Activated B cell treated with CpG ODN at 0.5 μM for 24 hours (primary cell): ENCODE data around the gene LYPD1. TPM values are rescaled to one million over a fixed set of nuclear protein-coding genes. Genes with fewer than 3 reads are reported as not detected.

ENCODE experiments used
- ATAC-seq: fragments of 200-7000 bp; cut with Tn5 transposase; one replicate; pipeline ENCODE4 v1.10.0; 2021; ENCODE audit warnings: low read depth, mild to moderate bottlenecking, moderate library complexity
- CTCF ChIA-PET: fragments of 350-600 bp; sonication (Branson Sonifier 250); formaldehyde crosslinking; loops from one replicate; lab custom pipeline; 2021; ENCODE audit warnings: antibody characterized with exemption; lab: Charles Lee
- POLR2A ChIA-PET: fragments of 350-600 bp; sonication (Branson Sonifier 250); formaldehyde crosslinking; loops from one replicate; lab custom pipeline; 2021; ENCODE audit warnings: antibody characterized with exemption; lab: Charles Lee
- DNase-seq: peaks from one replicate; pipeline ENCODE4 v3.0.0; 2022
- H3K27ac Mint-ChIP-seq: one replicate; pipeline ENCODE4 v1.8.0; 2020; ENCODE audit warnings: mixed read lengths
- H3K27me3 Mint-ChIP-seq: one replicate; pipeline ENCODE4 v1.8.0; 2021; ENCODE audit warnings: mixed read lengths
- H3K36me3 Mint-ChIP-seq: one replicate; pipeline ENCODE4 v1.8.0; 2021; ENCODE audit warnings: low read depth, mixed read lengths
- H3K4me1 Mint-ChIP-seq: one replicate; pipeline ENCODE4 v1.8.0; 2021; ENCODE audit warnings: mixed read lengths
- H3K4me3 Mint-ChIP-seq: one replicate; pipeline ENCODE4 v1.8.0; 2020; ENCODE audit warnings: mild to moderate bottlenecking, mixed read lengths
- H3K9me3 Mint-ChIP-seq: one replicate; pipeline ENCODE4 v1.8.0; 2020; ENCODE audit warnings: mixed read lengths
- CTCF ChIP-seq: fragments of 200-600 bp; IDR thresholded peaks from one replicate; pipeline ENCODE4 v1.8.0; 2022; ENCODE audit warnings: antibody characterized with exemption, mild to moderate bottlenecking
- intact Hi-C: fragments of 100-400 bp; cut with micrococcal nuclease; formaldehyde crosslinking; loops from one replicate; pipeline ENCODE4 v1.15.1; 2024
- total RNA-seq: library from RNA; stranded (reverse); gene quantifications from 2 replicates; pipeline ENCODE4 v1.2.3, GENCODE V29; 2022

Gene LYPD1
- not detected in 2 replicates for total RNA-seq

DNA sequence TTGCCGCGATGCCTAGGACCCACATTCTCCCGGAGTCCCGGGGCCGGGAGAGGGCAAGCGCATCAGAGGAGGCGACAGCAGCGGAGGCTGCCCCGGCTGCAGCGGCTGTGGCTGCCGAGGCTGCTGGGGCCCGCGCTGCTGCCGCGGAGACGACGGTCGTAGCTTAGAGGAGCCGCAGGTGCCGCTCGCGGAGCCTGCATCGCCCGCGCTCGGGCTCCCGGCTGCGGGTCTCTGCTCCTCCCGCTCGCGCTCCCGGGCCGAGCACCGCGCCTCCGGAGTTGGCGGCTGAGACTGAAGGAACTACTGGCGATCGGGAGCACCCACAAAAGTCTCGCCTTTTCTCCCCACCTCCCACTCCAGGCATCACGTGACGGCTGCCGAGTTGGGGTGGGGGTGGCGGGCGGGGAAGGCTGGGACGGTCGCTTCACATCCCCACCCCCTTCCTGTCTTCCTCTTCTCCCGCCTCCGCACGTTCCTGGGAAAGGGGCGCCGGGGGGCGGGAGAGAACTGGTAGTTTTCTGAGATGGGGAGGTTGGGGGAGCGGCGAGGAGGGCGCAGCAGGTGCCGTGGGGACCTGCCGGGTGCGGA, at the start of gene LYPD1:
Gene LYPD1, minus strand, starts transcription at position 298 of the 588 bp plus-strand sequence. Its CDS starts 273 bp downstream, at position 25.
- Mint-ChIP-seq H3K27ac (no peak within 1 kb of the TSS), H3K4me1 (peaks cover 8% of the 10 kb centered on the region), H3K27me3 (peaks cover 45% of the 10 kb centered on the region), H3K4me3 (peak within 1 kb of the TSS; percentile 28), H3K9me3 (no peaks in the 10 kb centered on the region), H3K36me3 (no peaks in the 10 kb centered on the region)
- intact Hi-C loops: no loop called here
- CTCF ChIA-PET: no interaction called here
- DNase-seq (no peak), ATAC-seq (peak; percentile 37)
- POLR2A ChIA-PET: no interaction called here
- no peak for TF ChIP-seq CTCF

DNA sequence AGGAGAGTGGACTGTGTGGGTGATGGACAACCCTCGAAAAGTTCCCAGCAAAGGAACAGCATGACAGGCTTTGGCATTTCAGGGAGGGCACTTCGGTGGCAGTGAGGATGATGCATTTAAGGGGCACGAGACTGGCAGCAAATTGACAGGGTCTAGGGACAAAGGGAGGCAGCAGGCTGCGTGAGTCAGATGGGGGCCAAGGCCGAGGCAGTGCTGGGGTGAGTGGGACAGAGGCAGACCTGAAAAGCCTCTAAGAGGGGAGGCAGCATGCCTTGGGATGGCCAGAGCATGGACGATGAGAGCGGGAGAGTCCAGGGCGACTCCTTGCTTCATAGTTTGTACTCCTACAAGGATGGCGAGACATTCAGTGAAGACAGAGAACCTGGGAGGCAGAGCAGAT, 49.5 kb upstream of the LYPD1 start:
- H3K4me3 Mint-ChIP-seq: no peak overlapping the region
- ATAC-seq: no peak
- no peaks in the 10 kb centered on the region for H3K9me3 Mint-ChIP-seq
- ChIA-PET CTCF (no interaction called here), POLR2A (no interaction called here)
- peaks cover 2% of the 10 kb centered on the region for H3K27me3 Mint-ChIP-seq
- no peak overlapping the region for H3K27ac Mint-ChIP-seq
- no peak for DNase-seq
- peaks cover 7% of the 10 kb centered on the region for H3K4me1 Mint-ChIP-seq
- H3K36me3 Mint-ChIP-seq: no peaks in the 10 kb centered on the region
- intact Hi-C loops: no loop called here
- TF ChIP-seq CTCF: no peak

DNA sequence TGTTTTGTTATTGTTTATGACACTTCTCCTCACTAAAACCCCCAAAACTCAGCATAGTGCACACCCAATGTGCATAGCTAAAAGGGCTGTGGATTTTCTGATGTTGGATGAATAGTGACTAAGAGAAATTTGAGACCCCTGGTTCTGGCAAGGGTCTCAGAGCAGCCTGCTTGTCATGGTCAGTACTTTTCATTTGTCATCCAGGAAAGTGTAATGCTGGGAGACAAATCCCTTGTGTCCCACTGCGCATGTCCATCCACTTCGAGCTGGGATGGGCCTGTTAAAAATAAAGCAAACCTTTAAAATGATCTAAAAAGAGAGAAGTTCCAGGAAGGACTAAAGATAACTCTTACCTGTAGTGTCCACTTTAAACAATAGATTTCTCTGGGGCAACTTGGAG, 46.9 kb upstream of the LYPD1 start:
- Mint-ChIP-seq H3K9me3 (no peaks in the 10 kb centered on the region), H3K27ac (no peak overlapping the region), H3K4me1 (peaks cover 7% of the 10 kb centered on the region), H3K27me3 (peaks cover 2% of the 10 kb centered on the region), H3K36me3 (no peaks in the 10 kb centered on the region), H3K4me3 (no peak overlapping the region)
- POLR2A ChIA-PET: no interaction called here
- ATAC-seq (no peak), DNase-seq (no peak)
- CTCF ChIA-PET: no interaction called here
- intact Hi-C loops: no loop called here
- TF ChIP-seq CTCF: no peak

DNA sequence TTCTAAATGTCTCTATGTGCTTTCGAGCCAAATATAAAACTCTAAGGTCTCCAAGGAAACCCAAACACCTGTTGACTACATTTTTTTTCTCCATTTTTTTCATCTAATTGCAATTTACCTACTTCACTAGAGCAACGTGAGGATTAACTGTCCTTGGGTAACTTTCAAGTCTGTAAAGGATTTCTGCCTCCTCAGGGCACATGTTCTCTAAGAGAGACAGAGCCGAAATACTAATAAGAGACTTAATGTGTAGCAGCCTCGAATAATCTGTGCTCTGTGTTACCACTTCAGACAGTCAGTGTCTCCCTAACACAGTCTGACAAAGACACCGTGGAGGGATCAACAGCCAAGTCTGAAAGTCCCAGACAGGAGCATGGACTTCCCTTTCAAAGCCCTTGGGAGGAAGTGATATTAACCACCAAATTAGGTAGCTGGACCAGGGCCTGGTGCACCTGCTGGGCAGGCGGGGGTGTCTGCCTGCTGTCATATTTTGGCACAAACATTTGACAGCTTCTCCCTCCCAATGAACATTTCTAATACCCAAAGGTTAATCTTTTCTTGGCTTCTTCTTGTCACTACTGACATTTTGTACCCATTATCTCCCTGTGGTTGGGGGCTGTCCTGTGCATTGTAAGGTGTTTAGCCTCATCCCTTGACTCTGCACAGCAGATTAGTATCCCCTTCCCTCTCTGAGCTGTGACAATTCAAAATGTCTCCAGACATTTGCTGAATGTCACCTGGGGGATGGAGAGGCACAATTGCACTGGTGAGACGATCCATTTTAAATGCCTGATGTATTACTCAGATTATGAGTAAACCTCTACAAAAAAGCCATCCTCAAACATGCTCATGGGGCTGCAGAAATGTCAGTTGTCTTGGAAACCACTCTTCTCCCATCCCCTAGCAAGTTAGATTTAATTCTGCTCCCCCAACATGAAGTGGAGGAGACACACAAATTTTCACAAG, 45.7 kb upstream of the LYPD1 start:
- Mint-ChIP-seq H3K4me1 (peaks cover 7% of the 10 kb centered on the region), H3K9me3 (no peaks in the 10 kb centered on the region), H3K36me3 (no peaks in the 10 kb centered on the region), H3K27me3 (peaks cover 2% of the 10 kb centered on the region), H3K4me3 (no peak overlapping the region), H3K27ac (no peak overlapping the region)
- DNase-seq: no peak
- ATAC-seq: no peak
- ChIA-PET CTCF (no interaction called here), POLR2A (no interaction called here)
- no peak for TF ChIP-seq CTCF
- intact Hi-C loops: no loop called here

GRCh38 chr2:132703396-132703795, 33.4 kb upstream of the LYPD1 start:
- ChIA-PET POLR2A (no interaction called here), CTCF (no interaction called here)

More at GRCh38 chr2:132703396-132703795, 33.4 kb upstream of the LYPD1 start:
- no peak overlapping the region for H3K4me3 Mint-ChIP-seq
- no peaks in the 10 kb centered on the region for H3K4me1 Mint-ChIP-seq
- H3K36me3 Mint-ChIP-seq: no peaks in the 10 kb centered on the region
- H3K9me3 Mint-ChIP-seq: no peaks in the 10 kb centered on the region
- no peak for TF ChIP-seq CTCF
- intact Hi-C loops: no loop called here
- ATAC-seq (no peak), DNase-seq (no peak)
- H3K27ac Mint-ChIP-seq: no peak overlapping the region
- peaks cover 2% of the 10 kb centered on the region for H3K27me3 Mint-ChIP-seq
